ENCODE results near the gene RIPPLY2. TPM values are rescaled to one million over a fixed set of nuclear protein-coding genes. Genes with fewer than 3 reads are reported as not detected.

The RIPPLY2 gene
- total RNA-seq, 1 experiment from 2014 or later, result 0.31 TPM

GRCh38 chr6:83844170-83844569, 9.0 kb upstream of the RIPPLY2 start:
- Mint-ChIP-seq H3K9me3 (ENCODE audit: low read depth, unreplicated experiment) (peaks cover 5% of the 10 kb centered on the region), H3K4me1 (ENCODE audit: low read depth, unreplicated experiment) (no peaks in the 10 kb centered on the region), H3K36me3 (ENCODE audit: insufficient read depth, unreplicated experiment) (no peaks in the 10 kb centered on the region), H3K27ac (ENCODE audit: unreplicated experiment) (no peak overlapping the region), H3K27me3 (ENCODE audit: unreplicated experiment) (peaks cover 8% of the 10 kb centered on the region), H3K4me3 (ENCODE audit: low read depth, unreplicated experiment) (no peak overlapping the region)
- CTCF ChIA-PET, result no interaction called here
- BruUV-seq (replicated peaks), result no TSS peak
- no peak for DNase-seq
- TF ChIP-seq CTCF (IDR thresholded peaks at IDR 0.05; ENCODE audit: unreplicated experiment), result no peak
- intact Hi-C loops (cut with micrococcal nuclease; ENCODE audit: unreplicated experiment), result no loop called here

GRCh38 chr6:83846291-83846690, 6.9 kb upstream of the RIPPLY2 start:
- no peak for DNase-seq
- BruUV-seq (replicated peaks), result no TSS peak
- Mint-ChIP-seq H3K4me1 (ENCODE audit: low read depth, unreplicated experiment) (no peaks in the 10 kb centered on the region), H3K9me3 (ENCODE audit: low read depth, unreplicated experiment) (peaks cover 1% of the 10 kb centered on the region), H3K27me3 (ENCODE audit: unreplicated experiment) (peaks cover 28% of the 10 kb centered on the region), H3K4me3 (ENCODE audit: low read depth, unreplicated experiment) (no peak overlapping the region), H3K36me3 (ENCODE audit: insufficient read depth, unreplicated experiment) (no peaks in the 10 kb centered on the region), H3K27ac (ENCODE audit: unreplicated experiment) (no peak overlapping the region)
- intact Hi-C loops (cut with micrococcal nuclease; ENCODE audit: unreplicated experiment), result no loop called here
- CTCF ChIA-PET, result interaction anchor here (0.6 kb wide), 1 partner anchor 341 kb away, joined by 10 read pairs; no protein-coding TSS in a partner anchor
- no peak for TF ChIP-seq CTCF (IDR thresholded peaks at IDR 0.05; ENCODE audit: unreplicated experiment)

- intact Hi-C loops (cut with micrococcal nuclease; ENCODE audit: unreplicated experiment), result no loop called here
- no peak for TF ChIP-seq CTCF (IDR thresholded peaks at IDR 0.05; ENCODE audit: unreplicated experiment)
- CTCF ChIA-PET, result no interaction called here
- no peaks in the 10 kb centered on the region for H3K4me1 Mint-ChIP-seq (ENCODE audit: low read depth, unreplicated experiment)
- no peak overlapping the region for H3K4me3 Mint-ChIP-seq (ENCODE audit: low read depth, unreplicated experiment)
- H3K9me3 Mint-ChIP-seq (ENCODE audit: low read depth, unreplicated experiment), result no peaks in the 10 kb centered on the region
- no peaks in the 10 kb centered on the region for H3K36me3 Mint-ChIP-seq (ENCODE audit: insufficient read depth, unreplicated experiment)
- H3K27ac Mint-ChIP-seq (ENCODE audit: unreplicated experiment), result no peak overlapping the region
- DNase-seq, result no peak
- peaks cover 28% of the 10 kb centered on the region for H3K27me3 Mint-ChIP-seq (ENCODE audit: unreplicated experiment)
- BruUV-seq (replicated peaks), result no TSS peak
Observed at GRCh38 chr6:83847179-83847578, 6.0 kb upstream of the RIPPLY2 start.

- TF ChIP-seq CTCF (IDR thresholded peaks at IDR 0.05; ENCODE audit: unreplicated experiment), result no peak
Observed at GRCh38 chr6:83849127-83849526, 4.0 kb upstream of the RIPPLY2 start.

More at GRCh38 chr6:83849127-83849526, 4.0 kb upstream of the RIPPLY2 start:
- no peak for DNase-seq
- no TSS peak for BruUV-seq (replicated peaks)
- CTCF ChIA-PET, result no interaction called here
- H3K4me3 Mint-ChIP-seq (ENCODE audit: low read depth, unreplicated experiment), result no peak overlapping the region
- no peaks in the 10 kb centered on the region for H3K9me3 Mint-ChIP-seq (ENCODE audit: low read depth, unreplicated experiment)
- intact Hi-C loops (cut with micrococcal nuclease; ENCODE audit: unreplicated experiment), result no loop called here
- no peak overlapping the region for H3K27ac Mint-ChIP-seq (ENCODE audit: unreplicated experiment)
- H3K4me1 Mint-ChIP-seq (ENCODE audit: low read depth, unreplicated experiment), result peaks cover 4% of the 10 kb centered on the region
- peaks cover 35% of the 10 kb centered on the region for H3K27me3 Mint-ChIP-seq (ENCODE audit: unreplicated experiment)
- H3K36me3 Mint-ChIP-seq (ENCODE audit: insufficient read depth, unreplicated experiment), result peaks cover 10% of the 10 kb centered on the region

Data from Calu3 (cell line).